BE2C (cell line): ENCODE data around the gene USP25. TPM values are rescaled to one million over a fixed set of nuclear protein-coding genes. Genes with fewer than 3 reads are reported as not detected.
A peak's percentile ranks its signal among the peaks of the same experiment; 100 is the strongest.

Experiments used
- DNase-seq: peaks from one replicate; pipeline ENCODE4 v3.0.0-alpha.2; 2020
- H3K27me3 ChIP-seq: fragments of 250-450 bp; sonication (Bioruptor Pico); 2 replicates; pipeline ENCODE4 v1.5.1; 2020; ENCODE audit warnings: mild to moderate bottlenecking
- H3K36me3 ChIP-seq: fragments of 250-450 bp; sonication (Bioruptor Pico); 2 replicates; pipeline ENCODE4 v1.5.1; 2020; ENCODE audit warnings: mild to moderate bottlenecking
- H3K4me1 ChIP-seq: fragments of 250-450 bp; sonication (Bioruptor Pico); 2 replicates; pipeline ENCODE4 v1.5.1; 2020
- H3K4me3 ChIP-seq: 2 replicates; pipeline ENCODE4 v1.5.1; 2011; ENCODE audit warnings: low read depth, low read length
- H3K9me3 ChIP-seq: fragments of 250-450 bp; sonication (Bioruptor Pico); 2 replicates; pipeline ENCODE4 v1.5.1; 2020
- CTCF ChIP-seq: IDR thresholded peaks from 2 replicates; pipeline ENCODE4 v1.5.1; 2012; ENCODE audit warnings: mild to moderate bottlenecking, low read depth, low read length
- polyA plus RNA-seq: library from polyadenylated mRNA; unstranded; fragments of >200 nt; gene quantifications from one replicate; pipeline ENCODE4 v1.2.1, GENCODE V29; 2012; ENCODE audit warnings: low read depth, missing spikeins; ENCODE audit not compliant: insufficient read length, insufficient read depth

The USP25 gene, protein sequence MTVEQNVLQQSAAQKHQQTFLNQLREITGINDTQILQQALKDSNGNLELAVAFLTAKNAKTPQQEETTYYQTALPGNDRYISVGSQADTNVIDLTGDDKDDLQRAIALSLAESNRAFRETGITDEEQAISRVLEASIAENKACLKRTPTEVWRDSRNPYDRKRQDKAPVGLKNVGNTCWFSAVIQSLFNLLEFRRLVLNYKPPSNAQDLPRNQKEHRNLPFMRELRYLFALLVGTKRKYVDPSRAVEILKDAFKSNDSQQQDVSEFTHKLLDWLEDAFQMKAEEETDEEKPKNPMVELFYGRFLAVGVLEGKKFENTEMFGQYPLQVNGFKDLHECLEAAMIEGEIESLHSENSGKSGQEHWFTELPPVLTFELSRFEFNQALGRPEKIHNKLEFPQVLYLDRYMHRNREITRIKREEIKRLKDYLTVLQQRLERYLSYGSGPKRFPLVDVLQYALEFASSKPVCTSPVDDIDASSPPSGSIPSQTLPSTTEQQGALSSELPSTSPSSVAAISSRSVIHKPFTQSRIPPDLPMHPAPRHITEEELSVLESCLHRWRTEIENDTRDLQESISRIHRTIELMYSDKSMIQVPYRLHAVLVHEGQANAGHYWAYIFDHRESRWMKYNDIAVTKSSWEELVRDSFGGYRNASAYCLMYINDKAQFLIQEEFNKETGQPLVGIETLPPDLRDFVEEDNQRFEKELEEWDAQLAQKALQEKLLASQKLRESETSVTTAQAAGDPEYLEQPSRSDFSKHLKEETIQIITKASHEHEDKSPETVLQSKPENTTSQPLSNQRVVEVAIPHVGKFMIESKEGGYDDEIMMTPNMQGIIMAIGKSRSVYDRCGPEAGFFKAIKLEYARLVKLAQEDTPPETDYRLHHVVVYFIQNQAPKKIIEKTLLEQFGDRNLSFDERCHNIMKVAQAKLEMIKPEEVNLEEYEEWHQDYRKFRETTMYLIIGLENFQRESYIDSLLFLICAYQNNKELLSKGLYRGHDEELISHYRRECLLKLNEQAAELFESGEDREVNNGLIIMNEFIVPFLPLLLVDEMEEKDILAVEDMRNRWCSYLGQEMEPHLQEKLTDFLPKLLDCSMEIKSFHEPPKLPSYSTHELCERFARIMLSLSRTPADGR
- polyA plus RNA-seq: 4.5 TPM

DNA sequence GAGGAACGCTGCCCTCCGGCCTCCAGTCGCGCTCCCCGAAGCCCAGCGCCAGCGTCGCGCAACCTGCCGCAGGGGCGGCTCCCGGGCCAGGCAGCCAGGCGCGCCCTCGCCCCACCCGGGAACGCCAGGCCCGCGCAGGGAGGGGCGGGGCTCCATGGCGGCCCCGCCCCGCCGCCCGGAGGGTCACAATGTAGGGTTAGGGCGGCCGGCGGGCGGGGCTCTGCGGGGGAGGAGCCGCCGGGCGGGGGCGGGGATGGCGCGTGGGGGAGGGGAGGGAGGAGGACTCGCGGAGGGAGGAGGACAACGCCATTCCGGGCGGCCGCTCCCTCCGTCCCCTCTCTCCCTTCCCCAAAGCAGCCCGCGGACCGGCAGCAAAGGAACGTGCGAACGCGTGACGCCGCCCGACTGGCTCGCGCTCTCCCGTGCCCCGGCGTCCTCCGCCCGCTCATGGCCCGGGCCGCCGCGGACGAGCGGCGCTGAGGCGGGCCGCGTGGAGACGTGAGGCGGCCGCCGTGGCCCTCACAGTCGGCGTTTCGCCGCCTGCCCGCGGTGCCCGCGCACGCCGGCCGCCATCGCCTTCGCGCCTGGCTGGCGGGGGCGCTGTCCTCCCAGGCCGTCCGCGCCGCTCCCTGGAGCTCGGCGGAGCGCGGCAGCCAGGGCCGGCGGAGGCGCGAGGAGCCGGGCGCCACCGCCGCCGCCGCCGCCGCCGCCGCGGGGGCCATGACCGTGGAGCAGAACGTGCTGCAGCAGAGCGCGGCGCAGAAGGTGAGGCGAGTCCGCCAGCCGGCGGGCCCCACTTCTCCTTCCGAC lies at the start of gene USP25:
Gene USP25, plus strand, starts transcription at position 309 of the 810 bp plus-strand sequence. Its CDS starts 412 bp downstream, at position 721.
- DNase-seq: peak; percentile 86
- no peak for TF ChIP-seq CTCF
- no peaks in the 10 kb centered on the region; the same call in 1 of the 2 replicates for H3K27me3 ChIP-seq

GRCh38 chr21:15682186-15682895 lies 47.4 kb upstream of the USP25 start:
- H3K4me1 ChIP-seq: no peaks in the 10 kb centered on the region
- no peaks in the 10 kb centered on the region for H3K27me3 ChIP-seq
- H3K4me3 ChIP-seq: no peak overlapping the region
- H3K9me3 ChIP-seq: no peaks in the 10 kb centered on the region
- H3K36me3 ChIP-seq: no peaks in the 10 kb centered on the region
- DNase-seq: no peak
- TF ChIP-seq CTCF: no peak

More for the DNA sequence above, at the start of gene USP25:
- Histone ChIP-seq H3K36me3 (no peaks in the 10 kb centered on the region), H3K4me1 (no peaks in the 10 kb centered on the region), H3K9me3 (no peaks in the 10 kb centered on the region), H3K4me3 (peak within 1 kb of the TSS; percentile 82)

- Histone ChIP-seq H3K9me3 (no peaks in the 10 kb centered on the region), H3K4me1 (no peaks in the 10 kb centered on the region), H3K4me3 (no peak overlapping the region), H3K27me3 (no peaks in the 10 kb centered on the region), H3K36me3 (no peaks in the 10 kb centered on the region)
- no peak for TF ChIP-seq CTCF
- no peak for DNase-seq
These were observed 46.8 kb upstream of the USP25 start for GRCh38 chr21:15682977-15683376.

GRCh38 chr21:15686506-15686905 lies 43.3 kb upstream of the USP25 start:
- no peak overlapping the region for H3K4me3 ChIP-seq
- no peak for DNase-seq
- no peaks in the 10 kb centered on the region for H3K9me3 ChIP-seq
- TF ChIP-seq CTCF: no peak
- H3K36me3 ChIP-seq: no peaks in the 10 kb centered on the region
- H3K27me3 ChIP-seq: no peaks in the 10 kb centered on the region
- no peaks in the 10 kb centered on the region for H3K4me1 ChIP-seq

- Histone ChIP-seq H3K4me1 (no peaks in the 10 kb centered on the region), H3K36me3 (no peaks in the 10 kb centered on the region), H3K4me3 (no peak overlapping the region), H3K27me3 (no peaks in the 10 kb centered on the region), H3K9me3 (no peaks in the 10 kb centered on the region)
- no peak for DNase-seq
- no peak for TF ChIP-seq CTCF
These were observed 42.6 kb upstream of the USP25 start for GRCh38 chr21:15687208-15687607.
